HEK293 (cell line): ENCODE data around the gene KRTAP21-2.

Experiments used
- CTCF ChIA-PET: fragments of 350-600 bp; formaldehyde crosslinking; extraction: SDS; loops from one replicate; lab custom pipeline; 2021; ENCODE audit warnings: antibody characterized with exemption; lab: Yijun Ruan, JAX
- POLR2A ChIA-PET: fragments of 300-600 bp; formaldehyde crosslinking; extraction: SDS; loops from one replicate; lab custom pipeline; 2020; ENCODE audit warnings: antibody characterized with exemption, inconsistent platforms; lab: Yijun Ruan, JAX
- H3K27ac ChIP-seq: fragments of 200-500 bp; sonication (Bioruptor generic); 2 replicates; pipeline ENCODE4 v1.5.1; 2014; ENCODE audit warnings: low read depth, low read length, control low read depth, inconsistent platforms; ENCODE audit errors: extremely low read depth
- H3K36me3 ChIP-seq, 2 experiments: fragments of 200-500 bp in 1 of 2; sonication (Bioruptor generic) in 1 of 2; 1 replicate in 1 of 2; 2 replicates in 1 of 2; pipeline ENCODE4 v1.5.1; 2014 to 2017; ENCODE audit warnings: inconsistent platforms in 2 of 2, low read length in 2 of 2; ENCODE audit not compliant: control insufficient read depth in 2 of 2, insufficient read depth in 1 of 2
- H3K4me1 ChIP-seq: fragments of 200-500 bp; sonication (Bioruptor generic); 2 replicates; pipeline ENCODE4 v1.5.1; 2014; ENCODE audit warnings: mild to moderate bottlenecking, low read length, inconsistent platforms; ENCODE audit not compliant: control insufficient read depth, insufficient read depth
- H3K4me3 ChIP-seq: 2 replicates; pipeline ENCODE4 v1.5.1; 2011; ENCODE audit warnings: low read depth, mild to moderate bottlenecking, control low read depth, low read length, moderate library complexity
- H3K9me3 ChIP-seq: fragments of 200-500 bp; sonication (Bioruptor generic); 2 replicates; pipeline ENCODE4 v1.5.1; 2014; ENCODE audit warnings: low read depth, low read length, inconsistent platforms; ENCODE audit not compliant: control insufficient read depth, insufficient read depth
- BCL11A ChIP-seq: fragments of 450-650 bp; formaldehyde crosslinking; IDR thresholded peaks from 2 replicates; pipeline ENCODE4 v1.5.1; 2016; ENCODE audit warnings: low read depth, missing biosample characterization, missing genetic modification characterization
- MEIS1 ChIP-seq: sonication (generic); formaldehyde crosslinking; IDR thresholded peaks from 2 replicates; pipeline ENCODE4 v1.8.1; 2022; ENCODE audit warnings: missing genetic modification reagents, mild to moderate bottlenecking, borderline replicate concordance
- PRDM1 ChIP-seq: fragments of 450-650 bp; formaldehyde crosslinking; IDR thresholded peaks from 2 replicates; pipeline ENCODE4; 2016; ENCODE audit warnings: missing biosample characterization, missing genetic modification characterization
- SALL2 ChIP-seq: fragments of 450-650 bp; formaldehyde crosslinking; IDR thresholded peaks from 2 replicates; pipeline ENCODE4 v1.5.0; 2017; ENCODE audit warnings: missing biosample characterization, mild to moderate bottlenecking, missing genetic modification characterization, borderline replicate concordance
- SP7 ChIP-seq: fragments of 450-650 bp; formaldehyde crosslinking; IDR thresholded peaks from 2 replicates; pipeline ENCODE4 v1.5.1; 2016; ENCODE audit warnings: missing biosample characterization, missing genetic modification characterization
- YY1 ChIP-seq: fragments of 450-650 bp; formaldehyde crosslinking; IDR thresholded peaks from 2 replicates; pipeline ENCODE4 v1.5.1; 2018; ENCODE audit warnings: missing biosample characterization, missing genetic modification characterization
- ZBTB1 ChIP-seq: fragments of 450-650 bp; formaldehyde crosslinking; IDR thresholded peaks from 2 replicates; pipeline ENCODE4 v1.5.1; 2016; ENCODE audit warnings: missing biosample characterization, missing genetic modification characterization
- ZBTB17 ChIP-seq: fragments of 450-650 bp; formaldehyde crosslinking; IDR thresholded peaks from 2 replicates; pipeline ENCODE4 v1.5.1; 2016; ENCODE audit warnings: missing biosample characterization, missing genetic modification characterization
- ZBTB8A ChIP-seq: fragments of 450-650 bp; formaldehyde crosslinking; IDR thresholded peaks from 2 replicates; pipeline ENCODE4 v1.5.1; 2016; ENCODE audit warnings: missing biosample characterization, missing genetic modification characterization
- ZFP37 ChIP-seq: fragments of 450-650 bp; formaldehyde crosslinking; IDR thresholded peaks from 2 replicates; pipeline ENCODE4 v1.5.1; 2016; ENCODE audit warnings: missing biosample characterization, missing genetic modification characterization
- ZNF133 ChIP-seq: fragments of 450-650 bp; formaldehyde crosslinking; IDR thresholded peaks from 2 replicates; pipeline ENCODE4 v1.5.1; 2016; ENCODE audit warnings: missing biosample characterization, missing genetic modification characterization
- ZNF19 ChIP-seq: fragments of 450-650 bp; formaldehyde crosslinking; IDR thresholded peaks from 2 replicates; pipeline ENCODE4; 2016; ENCODE audit warnings: missing biosample characterization, missing genetic modification characterization, low read depth
- ZNF223 ChIP-seq: fragments of 450-650 bp; formaldehyde crosslinking; IDR thresholded peaks from 2 replicates; pipeline ENCODE4 v1.5.1; 2016; ENCODE audit warnings: missing biosample characterization, missing genetic modification characterization
- ZNF239 ChIP-seq: fragments of 450-650 bp; formaldehyde crosslinking; IDR thresholded peaks from 2 replicates; pipeline ENCODE4 v1.5.1; 2016; ENCODE audit warnings: missing biosample characterization, missing genetic modification characterization
- ZNF24 ChIP-seq: fragments of 450-650 bp; formaldehyde crosslinking; IDR thresholded peaks from 2 replicates; pipeline ENCODE4 v1.5.1; 2016; ENCODE audit warnings: missing biosample characterization, missing genetic modification characterization
- ZNF248 ChIP-seq: fragments of 450-650 bp; formaldehyde crosslinking; IDR thresholded peaks from 2 replicates; pipeline ENCODE4 v1.5.1; 2017; ENCODE audit warnings: missing biosample characterization, missing genetic modification characterization
- ZNF354C ChIP-seq: fragments of 450-650 bp; formaldehyde crosslinking; IDR thresholded peaks from 2 replicates; pipeline ENCODE4 v1.5.1; 2016; ENCODE audit warnings: missing biosample characterization, missing genetic modification characterization, low read depth, borderline replicate concordance
- ZNF549 ChIP-seq: fragments of 450-650 bp; IDR thresholded peaks from 2 replicates; pipeline ENCODE4 v1.5.1; 2018; ENCODE audit warnings: missing biosample characterization, missing genetic modification characterization, mild to moderate bottlenecking, inconsistent platforms, moderate library complexity
- ZNF555 ChIP-seq: fragments of 450-650 bp; formaldehyde crosslinking; conservative IDR thresholded peaks from 2 replicates; pipeline ENCODE4 v1.5.1; 2017; ENCODE audit warnings: missing biosample characterization, mild to moderate bottlenecking, missing genetic modification characterization, inconsistent platforms
- ZNF560 ChIP-seq: fragments of 450-650 bp; formaldehyde crosslinking; IDR thresholded peaks from 2 replicates; pipeline ENCODE4 v1.5.1; 2017; ENCODE audit warnings: missing biosample characterization, missing genetic modification characterization, borderline replicate concordance
- ZNF561 ChIP-seq: fragments of 450-650 bp; IDR thresholded peaks from 2 replicates; pipeline ENCODE4 v1.5.1; 2018; ENCODE audit warnings: missing biosample characterization, missing genetic modification characterization, borderline replicate concordance
- ZNF624 ChIP-seq: fragments of 450-650 bp; formaldehyde crosslinking; IDR thresholded peaks from 2 replicates; pipeline ENCODE4 v1.5.1; 2017; ENCODE audit warnings: missing biosample characterization, missing genetic modification characterization
- ZNF626 ChIP-seq: fragments of 450-650 bp; sonication (Bioruptor Pico); formaldehyde crosslinking; IDR thresholded peaks from 2 replicates; pipeline ENCODE4 v1.5.1; 2018; ENCODE audit warnings: missing biosample characterization, missing genetic modification characterization, inconsistent platforms
- TF ChIP-seq, protein P1 (sequence below): fragments of 450-650 bp; formaldehyde crosslinking; IDR thresholded peaks from 2 replicates; pipeline ENCODE4 v1.5.1; 2017; ENCODE audit warnings: missing biosample characterization, missing genetic modification characterization
- TF ChIP-seq, protein P2 (sequence below): fragments of 450-650 bp; formaldehyde crosslinking; IDR thresholded peaks from 2 replicates; pipeline ENCODE4 v1.5.1; 2017; ENCODE audit warnings: missing biosample characterization, missing genetic modification characterization
- TF ChIP-seq, protein P3 (sequence below): fragments of 450-650 bp; formaldehyde crosslinking; IDR thresholded peaks from 2 replicates; pipeline ENCODE4 v1.5.1; 2016; ENCODE audit warnings: missing biosample characterization, missing genetic modification characterization, borderline replicate concordance
- TF ChIP-seq, protein P4 (sequence below): fragments of 450-650 bp; formaldehyde crosslinking; IDR thresholded peaks from 2 replicates; pipeline ENCODE4 v1.5.1; 2016; ENCODE audit warnings: missing biosample characterization, missing genetic modification characterization

The KRTAP21-2 gene

DNA sequence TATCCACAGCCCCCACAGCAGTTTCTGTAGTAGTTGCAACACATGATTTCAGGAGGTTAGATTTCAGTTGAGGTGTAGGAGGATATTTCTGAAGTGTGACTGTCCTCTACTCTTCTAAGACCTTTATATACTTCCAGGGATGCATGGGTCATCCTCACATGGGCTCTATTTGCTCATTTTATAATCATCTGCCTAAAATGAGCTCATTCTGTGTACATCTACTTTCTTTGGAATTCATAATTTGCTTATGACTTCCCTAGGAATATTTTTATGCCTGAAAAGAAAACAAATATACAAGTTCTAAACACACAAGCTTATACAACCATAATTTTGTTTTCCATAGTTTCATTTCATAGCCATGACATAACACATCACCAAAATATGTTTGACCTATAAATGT lies at the start of gene KRTAP21-2:
Gene KRTAP21-2, minus strand, starts transcription at position 101 of the 400 bp plus-strand sequence. Its CDS starts 57 bp downstream, at position 44.
- no peak within 1 kb of the TSS for H3K27ac ChIP-seq
- no peaks in the 10 kb centered on the region for H3K9me3 ChIP-seq
- no peaks in the 10 kb centered on the region for H3K36me3 ChIP-seq
- CTCF ChIA-PET: no interaction called here
- no peaks in the 10 kb centered on the region for H3K4me1 ChIP-seq
- H3K4me3 ChIP-seq: no peak within 1 kb of the TSS
- POLR2A ChIA-PET: no interaction called here
- TF ChIP-seq YY1 (tag by site-specific recombination): no peak
- TF ChIP-seq MEIS1 (CRISPR knock-in tag): no peak
- no peak for TF ChIP-seq ZNF626 (tag by site-specific recombination)
- TF ChIP-seq ZBTB17 (tag by site-specific recombination): no peak
- TF ChIP-seq ZNF549 (tag by site-specific recombination): no peak
- no peak for TF ChIP-seq ZFP37 (tag by site-specific recombination)
- TF ChIP-seq ZNF624 (tag by site-specific recombination): no peak
- TF ChIP-seq, protein P1, sequence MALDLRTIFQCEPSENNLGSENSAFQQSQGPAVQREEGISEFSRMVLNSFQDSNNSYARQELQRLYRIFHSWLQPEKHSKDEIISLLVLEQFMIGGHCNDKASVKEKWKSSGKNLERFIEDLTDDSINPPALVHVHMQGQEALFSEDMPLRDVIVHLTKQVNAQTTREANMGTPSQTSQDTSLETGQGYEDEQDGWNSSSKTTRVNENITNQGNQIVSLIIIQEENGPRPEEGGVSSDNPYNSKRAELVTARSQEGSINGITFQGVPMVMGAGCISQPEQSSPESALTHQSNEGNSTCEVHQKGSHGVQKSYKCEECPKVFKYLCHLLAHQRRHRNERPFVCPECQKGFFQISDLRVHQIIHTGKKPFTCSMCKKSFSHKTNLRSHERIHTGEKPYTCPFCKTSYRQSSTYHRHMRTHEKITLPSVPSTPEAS: no peak
- no peak for TF ChIP-seq ZNF133 (tag by site-specific recombination)
- TF ChIP-seq ZNF560: no peak
- TF ChIP-seq, protein P2, sequence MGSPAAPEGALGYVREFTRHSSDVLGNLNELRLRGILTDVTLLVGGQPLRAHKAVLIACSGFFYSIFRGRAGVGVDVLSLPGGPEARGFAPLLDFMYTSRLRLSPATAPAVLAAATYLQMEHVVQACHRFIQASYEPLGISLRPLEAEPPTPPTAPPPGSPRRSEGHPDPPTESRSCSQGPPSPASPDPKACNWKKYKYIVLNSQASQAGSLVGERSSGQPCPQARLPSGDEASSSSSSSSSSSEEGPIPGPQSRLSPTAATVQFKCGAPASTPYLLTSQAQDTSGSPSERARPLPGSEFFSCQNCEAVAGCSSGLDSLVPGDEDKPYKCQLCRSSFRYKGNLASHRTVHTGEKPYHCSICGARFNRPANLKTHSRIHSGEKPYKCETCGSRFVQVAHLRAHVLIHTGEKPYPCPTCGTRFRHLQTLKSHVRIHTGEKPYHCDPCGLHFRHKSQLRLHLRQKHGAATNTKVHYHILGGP (tag by site-specific recombination): no peak
- TF ChIP-seq ZNF24 (tag by site-specific recombination): no peak
- no peak for TF ChIP-seq ZNF561 (tag by site-specific recombination)

DNA sequence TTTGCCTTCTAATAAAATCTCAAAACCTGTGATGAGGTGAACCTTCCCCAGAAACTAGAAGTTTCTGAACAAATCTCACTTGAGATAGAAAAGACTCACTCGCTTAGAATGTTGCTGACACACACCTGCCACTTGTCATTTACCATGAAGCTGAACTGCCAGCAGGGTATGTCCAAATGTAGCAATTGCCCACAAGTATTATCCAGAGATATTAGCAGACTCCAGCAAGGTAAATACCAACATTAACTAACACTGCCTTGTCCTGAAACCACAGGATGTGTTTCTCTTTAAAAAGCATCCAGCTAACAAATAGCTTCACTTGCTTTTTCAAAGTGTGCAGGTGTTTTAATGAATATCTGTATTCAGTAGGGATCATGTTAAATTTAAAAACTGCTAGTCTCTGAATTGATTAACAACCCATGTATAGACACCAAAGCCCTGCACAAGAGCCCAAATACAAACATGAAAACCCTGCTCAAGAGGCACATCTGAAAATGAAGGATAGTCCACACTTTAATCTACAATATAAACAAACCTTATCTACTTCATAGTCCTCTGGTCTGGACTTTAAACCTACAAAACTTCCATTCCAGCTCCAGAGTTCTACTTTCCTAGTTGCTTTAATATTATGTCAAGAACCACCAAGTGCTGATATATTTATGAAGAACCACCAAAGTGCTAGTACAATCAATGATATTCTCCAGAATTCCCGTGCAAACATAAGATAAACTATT lies 46.7 kb upstream of the KRTAP21-2 start:
- CTCF ChIA-PET: interaction anchor here (0.6 kb wide), 1 partner anchor 15 kb away, joined by 3 read pairs; no protein-coding TSS in a partner anchor
- no peak overlapping the region for H3K4me3 ChIP-seq
- H3K27ac ChIP-seq: no peak overlapping the region
- POLR2A ChIA-PET: no interaction called here
- H3K4me1 ChIP-seq: no peaks in the 10 kb centered on the region
- no peaks in the 10 kb centered on the region for H3K36me3 ChIP-seq
- no peaks in the 10 kb centered on the region for H3K9me3 ChIP-seq
- TF ChIP-seq ZBTB8A (tag by site-specific recombination) (no peak), ZNF555 (tag by site-specific recombination) (no peak), BCL11A (tag by site-specific recombination) (no peak), ZNF354C (tag by site-specific recombination) (no peak), ZNF248 (tag by site-specific recombination) (no peak), SP7 (no peak), ZNF223 (tag by site-specific recombination) (no peak), PRDM1 (tag by site-specific recombination) (no peak), ZBTB1 (tag by site-specific recombination) (no peak), SALL2 (tag by site-specific recombination) (no peak), ZNF19 (tag by site-specific recombination) (no peak), ZNF239 (tag by site-specific recombination) (no peak)
- TF ChIP-seq, protein P3, sequence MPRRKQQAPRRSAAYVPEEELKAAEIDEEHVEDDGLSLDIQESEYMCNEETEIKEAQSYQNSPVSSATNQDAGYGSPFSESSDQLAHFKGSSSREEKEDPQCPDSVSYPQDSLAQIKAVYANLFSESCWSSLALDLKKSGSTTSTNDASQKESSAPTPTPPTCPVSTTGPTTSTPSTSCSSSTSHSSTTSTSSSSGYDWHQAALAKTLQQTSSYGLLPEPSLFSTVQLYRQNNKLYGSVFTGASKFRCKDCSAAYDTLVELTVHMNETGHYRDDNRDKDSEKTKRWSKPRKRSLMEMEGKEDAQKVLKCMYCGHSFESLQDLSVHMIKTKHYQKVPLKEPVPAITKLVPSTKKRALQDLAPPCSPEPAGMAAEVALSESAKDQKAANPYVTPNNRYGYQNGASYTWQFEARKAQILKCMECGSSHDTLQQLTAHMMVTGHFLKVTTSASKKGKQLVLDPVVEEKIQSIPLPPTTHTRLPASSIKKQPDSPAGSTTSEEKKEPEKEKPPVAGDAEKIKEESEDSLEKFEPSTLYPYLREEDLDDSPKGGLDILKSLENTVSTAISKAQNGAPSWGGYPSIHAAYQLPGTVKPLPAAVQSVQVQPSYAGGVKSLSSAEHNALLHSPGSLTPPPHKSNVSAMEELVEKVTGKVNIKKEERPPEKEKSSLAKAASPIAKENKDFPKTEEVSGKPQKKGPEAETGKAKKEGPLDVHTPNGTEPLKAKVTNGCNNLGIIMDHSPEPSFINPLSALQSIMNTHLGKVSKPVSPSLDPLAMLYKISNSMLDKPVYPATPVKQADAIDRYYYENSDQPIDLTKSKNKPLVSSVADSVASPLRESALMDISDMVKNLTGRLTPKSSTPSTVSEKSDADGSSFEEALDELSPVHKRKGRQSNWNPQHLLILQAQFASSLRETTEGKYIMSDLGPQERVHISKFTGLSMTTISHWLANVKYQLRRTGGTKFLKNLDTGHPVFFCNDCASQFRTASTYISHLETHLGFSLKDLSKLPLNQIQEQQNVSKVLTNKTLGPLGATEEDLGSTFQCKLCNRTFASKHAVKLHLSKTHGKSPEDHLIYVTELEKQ (tag by site-specific recombination): no peak
- TF ChIP-seq, protein P4, sequence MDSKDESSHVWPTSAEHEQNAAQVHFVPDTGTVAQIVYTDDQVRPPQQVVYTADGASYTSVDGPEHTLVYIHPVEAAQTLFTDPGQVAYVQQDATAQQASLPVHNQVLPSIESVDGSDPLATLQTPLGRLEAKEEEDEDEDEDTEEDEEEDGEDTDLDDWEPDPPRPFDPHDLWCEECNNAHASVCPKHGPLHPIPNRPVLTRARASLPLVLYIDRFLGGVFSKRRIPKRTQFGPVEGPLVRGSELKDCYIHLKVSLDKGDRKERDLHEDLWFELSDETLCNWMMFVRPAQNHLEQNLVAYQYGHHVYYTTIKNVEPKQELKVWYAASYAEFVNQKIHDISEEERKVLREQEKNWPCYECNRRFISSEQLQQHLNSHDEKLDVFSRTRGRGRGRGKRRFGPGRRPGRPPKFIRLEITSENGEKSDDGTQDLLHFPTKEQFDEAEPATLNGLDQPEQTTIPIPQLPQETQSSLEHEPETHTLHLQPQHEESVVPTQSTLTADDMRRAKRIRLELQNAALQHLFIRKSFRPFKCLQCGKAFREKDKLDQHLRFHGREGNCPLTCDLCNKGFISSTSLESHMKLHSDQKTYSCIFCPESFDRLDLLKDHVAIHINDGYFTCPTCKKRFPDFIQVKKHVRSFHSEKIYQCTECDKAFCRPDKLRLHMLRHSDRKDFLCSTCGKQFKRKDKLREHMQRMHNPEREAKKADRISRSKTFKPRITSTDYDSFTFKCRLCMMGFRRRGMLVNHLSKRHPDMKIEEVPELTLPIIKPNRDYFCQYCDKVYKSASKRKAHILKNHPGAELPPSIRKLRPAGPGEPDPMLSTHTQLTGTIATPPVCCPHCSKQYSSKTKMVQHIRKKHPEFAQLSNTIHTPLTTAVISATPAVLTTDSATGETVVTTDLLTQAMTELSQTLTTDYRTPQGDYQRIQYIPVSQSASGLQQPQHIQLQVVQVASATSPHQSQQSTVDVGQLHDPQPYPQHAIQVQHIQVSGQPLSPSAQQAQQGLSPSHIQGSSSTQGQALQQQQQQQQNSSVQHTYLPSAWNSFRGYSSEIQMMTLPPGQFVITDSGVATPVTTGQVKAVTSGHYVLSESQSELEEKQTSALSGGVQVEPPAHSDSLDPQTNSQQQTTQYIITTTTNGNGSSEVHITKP (tag by site-specific recombination): no peak
- TF ChIP-seq, all 188 proteins: peak for 0
